DMS 273 (cell line): ENCODE data around the gene KRT79.

Experiments
- DNase-seq: peaks from one replicate; lab custom pipeline; 2025; ENCODE audit not compliant: unreplicated experiment; lab: John Stamatoyannopoulos, UW

Gene KRT79

GRCh38 chr12:52820521-52820920 is 13.6 kb downstream of the KRT79 start:
- no peak for DNase-seq

- DNase-seq = no peak
These were observed 14.2 kb downstream of the KRT79 start for GRCh38 chr12:52819731-52820510.

- DNase-seq = no peak
These were observed 15.2 kb downstream of the KRT79 start for GRCh38 chr12:52818887-52819420.

GRCh38 chr12:52818388-52818787 is 15.7 kb downstream of the KRT79 start:
- no peak for DNase-seq

GRCh38 chr12:52817699-52818238 is 16.3 kb downstream of the KRT79 start:
- no peak for DNase-seq

- no peak for DNase-seq
These were observed 17.0 kb downstream of the KRT79 start for GRCh38 chr12:52817003-52817698.

GRCh38 chr12:52815676-52816588 is 18.2 kb downstream of the KRT79 start:
- no peak for DNase-seq

- DNase-seq = no peak
These were observed 18.9 kb downstream of the KRT79 start for GRCh38 chr12:52815161-52815560.

GRCh38 chr12:52814710-52815155 is 19.4 kb downstream of the KRT79 start:
- no peak for DNase-seq

- no peak for DNase-seq
These were observed 20.0 kb downstream of the KRT79 start, which contains the start of gene KRT4 for GRCh38 chr12:52813885-52814709. KRT4 (minus strand) TSS chr12:52814116; CDS start chr12:52814058, 58 bp downstream.

GRCh38 chr12:52813203-52813819 is 20.8 kb downstream of the KRT79 start:
- DNase-seq = no peak

GRCh38 chr12:52812749-52813148 is 21.4 kb downstream of the KRT79 start:
- no peak for DNase-seq

GRCh38 chr12:52812073-52812400 is 22.1 kb downstream of the KRT79 start:
- no peak for DNase-seq

GRCh38 chr12:52811191-52812072 is 22.7 kb downstream of the KRT79 start:
- DNase-seq = no peak

GRCh38 chr12:52810554-52810953 is 23.6 kb downstream of the KRT79 start:
- no peak for DNase-seq

- no peak for DNase-seq
These were observed 24.9 kb downstream of the KRT79 start for GRCh38 chr12:52809166-52809565.

GRCh38 chr12:52808573-52809160 is 25.4 kb downstream of the KRT79 start:
- DNase-seq = no peak
